SK-N-SH treated with all-trans-retinoic acid at 6 μM for 48 hours (cell line): ENCODE data around the gene KIF21A.
A peak's percentile ranks its signal among the peaks of the same experiment; 100 is the strongest.

Experiments used
- ATAC-seq: fragments of 200-7000 bp; cut with Tn5 transposase; 3 replicates; pipeline ENCODE4 v1.9.1; 2020; ENCODE audit warnings: mild to moderate bottlenecking, moderate library complexity
- ARNTL ChIP-seq: fragments of 450-650 bp; formaldehyde crosslinking; IDR thresholded peaks from 2 replicates; pipeline ENCODE4 v1.5.0; 2020; ENCODE audit warnings: low read depth, mild to moderate bottlenecking, moderate library complexity, borderline replicate concordance
- CSDC2 ChIP-seq: fragments of 250-450 bp; sonication (Bioruptor Pico); IDR thresholded peaks from 2 replicates; pipeline ENCODE4 v1.5.0; 2020; ENCODE audit warnings: mild to moderate bottlenecking, moderate library complexity
- ESRRG ChIP-seq: fragments of 250-450 bp; sonication (Bioruptor Pico); IDR thresholded peaks from 2 replicates; pipeline ENCODE4 v1.6.1; 2021; ENCODE audit warnings: mild to moderate bottlenecking
- GLIS3 ChIP-seq: fragments of 250-450 bp; sonication (Bioruptor Pico); IDR thresholded peaks from 2 replicates; pipeline ENCODE4 v1.5.0; 2020; ENCODE audit warnings: mild to moderate bottlenecking, moderate library complexity
- ISL1 ChIP-seq: fragments of 250-450 bp; sonication (Bioruptor Pico); IDR thresholded peaks from 2 replicates; pipeline ENCODE4 v2.1.2; 2022; ENCODE audit warnings: mild to moderate bottlenecking, moderate library complexity
- OSR1 ChIP-seq: fragments of 250-450 bp; sonication (Bioruptor Pico); IDR thresholded peaks from 2 replicates; pipeline ENCODE4 v1.8.0; 2022; ENCODE audit warnings: moderate library complexity, mild to moderate bottlenecking, inconsistent platforms
- PPARA ChIP-seq: fragments of 250-450 bp; sonication (Bioruptor Pico); IDR thresholded peaks from 2 replicates; pipeline ENCODE4 v1.5.0; 2020; ENCODE audit warnings: mild to moderate bottlenecking, borderline replicate concordance
- RARB ChIP-seq: fragments of 250-450 bp; sonication (Bioruptor Pico); IDR thresholded peaks from 2 replicates; pipeline ENCODE4 v1.8.0; 2021; ENCODE audit warnings: mild to moderate bottlenecking, moderate library complexity
- SNAI2 ChIP-seq: fragments of 250-450 bp; sonication (Bioruptor Pico); IDR thresholded peaks from 2 replicates; pipeline ENCODE4 v1.5.0; 2020; ENCODE audit warnings: mild to moderate bottlenecking, moderate library complexity
- TCF4 ChIP-seq: fragments of 250-450 bp; sonication (Bioruptor Pico); IDR thresholded peaks from 2 replicates; pipeline ENCODE4 v1.8.0; 2021; ENCODE audit warnings: mild to moderate bottlenecking, moderate library complexity, borderline replicate concordance
- TOX ChIP-seq: fragments of 250-450 bp; sonication (Bioruptor Pico); IDR thresholded peaks from 2 replicates; pipeline ENCODE4 v1.8.0; 2021; ENCODE audit warnings: mild to moderate bottlenecking, moderate library complexity, borderline replicate concordance
- ZC3H10 ChIP-seq: fragments of 250-450 bp; sonication (Bioruptor Pico); IDR thresholded peaks from 2 replicates; pipeline ENCODE4 v1.5.1; 2021; ENCODE audit warnings: mild to moderate bottlenecking, moderate library complexity
- ZFP3 ChIP-seq: fragments of 250-450 bp; sonication (Bioruptor Pico); IDR thresholded peaks from 2 replicates; pipeline ENCODE4 v1.5.0; 2020; ENCODE audit warnings: mild to moderate bottlenecking, moderate library complexity
- ZFP30 ChIP-seq: fragments of 450-650 bp; formaldehyde crosslinking; IDR thresholded peaks from 2 replicates; pipeline ENCODE4 v1.5.0; 2022; ENCODE audit warnings: mild to moderate bottlenecking, moderate library complexity
- ZNF565 ChIP-seq: fragments of 450-650 bp; formaldehyde crosslinking; conservative IDR thresholded peaks from 2 replicates; pipeline ENCODE4 v1.5.0; 2020; ENCODE audit warnings: low read depth, mild to moderate bottlenecking, moderate library complexity
- ZNF70 ChIP-seq: fragments of 450-650 bp; formaldehyde crosslinking; IDR thresholded peaks from 2 replicates; pipeline ENCODE4 v1.5.0; 2020; ENCODE audit warnings: mild to moderate bottlenecking, moderate library complexity
- ZNF8 ChIP-seq: fragments of 450-650 bp; formaldehyde crosslinking; IDR thresholded peaks from 2 replicates; pipeline ENCODE4 v1.5.0; 2020; ENCODE audit warnings: mild to moderate bottlenecking, moderate library complexity
- TF ChIP-seq, protein P1 (sequence below): fragments of 250-450 bp; sonication (Bioruptor Pico); IDR thresholded peaks from 2 replicates; pipeline ENCODE4 v1.8.0; 2021; ENCODE audit warnings: low read depth, mild to moderate bottlenecking, moderate library complexity, borderline replicate concordance
- TF ChIP-seq, protein P2 (sequence below): fragments of 250-450 bp; sonication (Bioruptor Pico); IDR thresholded peaks from 2 replicates; pipeline ENCODE4 v1.8.0; 2020; ENCODE audit warnings: mild to moderate bottlenecking, moderate library complexity, borderline replicate concordance
- TF ChIP-seq, protein P3 (sequence below): fragments of 250-450 bp; sonication (Bioruptor Pico); IDR thresholded peaks from 2 replicates; pipeline ENCODE4 v1.5.1; 2020; ENCODE audit warnings: low read depth, mild to moderate bottlenecking, moderate library complexity
- TF ChIP-seq, protein P4 (sequence below): fragments of 250-450 bp; sonication (Bioruptor Pico); IDR thresholded peaks from 2 replicates; pipeline ENCODE4 v1.5.1; 2021; ENCODE audit warnings: mild to moderate bottlenecking, moderate library complexity

Gene KIF21A

DNA sequence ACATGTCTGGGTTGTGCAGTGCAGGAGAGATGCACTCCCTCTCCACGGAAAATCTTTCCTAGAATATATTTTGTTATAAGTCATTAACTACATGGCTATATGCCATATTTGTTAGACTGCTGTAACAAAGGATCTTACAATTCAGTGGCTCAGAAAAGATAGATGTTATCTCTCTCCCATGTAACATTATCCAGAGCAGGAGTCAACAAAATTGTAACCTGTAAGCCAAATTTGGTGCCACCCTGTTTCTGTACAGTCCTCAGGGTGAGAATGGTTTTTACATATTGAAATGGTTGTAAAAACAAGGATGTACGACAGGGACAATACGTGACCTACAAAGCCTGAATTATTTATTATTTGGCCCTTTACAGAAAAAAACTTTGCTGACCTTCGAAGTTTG, 155.5 kb downstream of the KIF21A start (continued):
- TF ChIP-seq GLIS3 (CRISPR knock-in tag), result no peak; the same call in 1 of the 2 replicates
- TF ChIP-seq, all 23 proteins: peak for 0

DNA sequence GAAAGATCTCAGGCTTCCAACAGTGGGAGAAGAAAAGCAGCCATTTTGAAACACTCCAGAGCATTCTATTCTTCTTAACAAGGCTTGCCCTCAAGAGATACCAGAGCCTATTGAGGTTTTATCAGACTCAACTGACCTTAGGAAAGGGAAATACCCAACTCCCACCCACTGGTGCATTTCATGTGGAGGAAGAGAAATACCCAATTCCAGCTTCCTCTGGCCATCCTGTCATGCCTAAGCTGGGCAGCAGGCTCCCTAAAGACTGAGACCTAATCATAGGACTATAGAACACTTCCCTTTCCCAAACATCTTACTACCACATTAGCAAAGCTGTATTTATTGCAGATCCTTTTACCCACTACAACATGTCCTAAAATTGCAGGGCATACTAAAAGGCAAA, 164.5 kb downstream of the KIF21A start:
- ATAC-seq, result no peak
- TF ChIP-seq ARNTL (CRISPR knock-in tag) (no peak), CSDC2 (CRISPR knock-in tag) (no peak), ZFP30 (CRISPR knock-in tag) (no peak), OSR1 (CRISPR knock-in tag) (no peak), ZNF8 (CRISPR knock-in tag) (no peak), SNAI2 (no peak), RARB (CRISPR knock-in tag) (no peak), GLIS3 (CRISPR knock-in tag) (no peak), ESRRG (CRISPR knock-in tag) (no peak)
- TF ChIP-seq, all 23 proteins: peak for 0

DNA sequence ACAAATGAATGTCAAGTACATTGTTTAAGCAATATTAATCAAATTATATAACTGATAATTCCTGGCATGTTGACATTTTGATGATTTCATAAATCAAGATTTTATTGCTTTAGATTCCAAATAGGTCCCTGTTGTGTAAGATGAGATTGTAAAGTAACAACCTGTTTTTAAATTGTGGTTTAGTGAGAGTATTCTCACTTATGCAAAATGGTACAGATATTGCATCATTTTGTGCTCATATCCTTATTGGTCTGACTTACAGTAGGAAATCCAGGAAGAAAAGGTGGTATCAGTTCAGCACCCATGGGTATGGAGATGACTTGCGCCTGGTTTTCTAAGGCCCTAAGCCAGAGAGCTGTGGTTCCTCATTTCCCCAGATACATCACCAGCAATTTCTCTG, 165.5 kb downstream of the KIF21A start:
- no peak for ATAC-seq
- TF ChIP-seq, protein P1, sequence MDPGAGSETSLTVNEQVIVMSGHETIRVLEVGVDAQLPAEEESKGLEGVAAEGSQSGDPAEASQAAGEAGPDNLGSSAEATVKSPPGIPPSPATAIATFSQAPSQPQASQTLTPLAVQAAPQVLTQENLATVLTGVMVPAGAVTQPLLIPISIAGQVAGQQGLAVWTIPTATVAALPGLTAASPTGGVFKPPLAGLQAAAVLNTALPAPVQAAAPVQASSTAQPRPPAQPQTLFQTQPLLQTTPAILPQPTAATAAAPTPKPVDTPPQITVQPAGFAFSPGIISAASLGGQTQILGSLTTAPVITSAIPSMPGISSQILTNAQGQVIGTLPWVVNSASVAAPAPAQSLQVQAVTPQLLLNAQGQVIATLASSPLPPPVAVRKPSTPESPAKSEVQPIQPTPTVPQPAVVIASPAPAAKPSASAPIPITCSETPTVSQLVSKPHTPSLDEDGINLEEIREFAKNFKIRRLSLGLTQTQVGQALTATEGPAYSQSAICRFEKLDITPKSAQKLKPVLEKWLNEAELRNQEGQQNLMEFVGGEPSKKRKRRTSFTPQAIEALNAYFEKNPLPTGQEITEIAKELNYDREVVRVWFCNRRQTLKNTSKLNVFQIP, result no peak
- no peak for TF ChIP-seq GLIS3 (CRISPR knock-in tag)
- TF ChIP-seq, protein P2, sequence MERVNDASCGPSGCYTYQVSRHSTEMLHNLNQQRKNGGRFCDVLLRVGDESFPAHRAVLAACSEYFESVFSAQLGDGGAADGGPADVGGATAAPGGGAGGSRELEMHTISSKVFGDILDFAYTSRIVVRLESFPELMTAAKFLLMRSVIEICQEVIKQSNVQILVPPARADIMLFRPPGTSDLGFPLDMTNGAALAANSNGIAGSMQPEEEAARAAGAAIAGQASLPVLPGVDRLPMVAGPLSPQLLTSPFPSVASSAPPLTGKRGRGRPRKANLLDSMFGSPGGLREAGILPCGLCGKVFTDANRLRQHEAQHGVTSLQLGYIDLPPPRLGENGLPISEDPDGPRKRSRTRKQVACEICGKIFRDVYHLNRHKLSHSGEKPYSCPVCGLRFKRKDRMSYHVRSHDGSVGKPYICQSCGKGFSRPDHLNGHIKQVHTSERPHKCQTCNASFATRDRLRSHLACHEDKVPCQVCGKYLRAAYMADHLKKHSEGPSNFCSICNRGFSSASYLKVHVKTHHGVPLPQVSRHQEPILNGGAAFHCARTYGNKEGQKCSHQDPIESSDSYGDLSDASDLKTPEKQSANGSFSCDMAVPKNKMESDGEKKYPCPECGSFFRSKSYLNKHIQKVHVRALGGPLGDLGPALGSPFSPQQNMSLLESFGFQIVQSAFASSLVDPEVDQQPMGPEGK, result no peak
- TF ChIP-seq OSR1 (CRISPR knock-in tag), result no peak
- TF ChIP-seq CSDC2 (CRISPR knock-in tag), result no peak

DNA sequence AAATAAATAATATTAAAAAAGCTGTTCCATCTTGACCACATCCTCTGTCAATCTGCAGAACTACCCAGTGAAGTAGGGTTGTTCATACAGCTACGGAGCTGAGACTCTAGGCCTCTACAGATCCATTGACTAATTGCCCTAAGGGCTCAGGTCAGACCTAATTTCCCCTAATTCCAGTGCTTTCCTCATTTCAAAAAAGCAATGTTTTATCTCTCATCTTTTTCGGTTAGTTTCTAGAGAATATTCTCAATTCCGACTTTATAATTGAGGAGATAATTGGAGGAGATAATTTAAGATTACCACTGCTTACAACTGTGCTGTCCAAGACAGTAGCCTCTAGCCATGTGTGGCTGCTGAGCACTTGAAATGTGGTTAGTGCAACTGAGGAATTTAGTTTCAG, 167.1 kb downstream of the KIF21A start:
- no peak for ATAC-seq
- TF ChIP-seq ARNTL (CRISPR knock-in tag), result no peak
- no peak for TF ChIP-seq RARB (CRISPR knock-in tag)
- TF ChIP-seq ESRRG (CRISPR knock-in tag), result no peak
- TF ChIP-seq TCF4, result no peak
- TF ChIP-seq ZC3H10, result no peak

DNA sequence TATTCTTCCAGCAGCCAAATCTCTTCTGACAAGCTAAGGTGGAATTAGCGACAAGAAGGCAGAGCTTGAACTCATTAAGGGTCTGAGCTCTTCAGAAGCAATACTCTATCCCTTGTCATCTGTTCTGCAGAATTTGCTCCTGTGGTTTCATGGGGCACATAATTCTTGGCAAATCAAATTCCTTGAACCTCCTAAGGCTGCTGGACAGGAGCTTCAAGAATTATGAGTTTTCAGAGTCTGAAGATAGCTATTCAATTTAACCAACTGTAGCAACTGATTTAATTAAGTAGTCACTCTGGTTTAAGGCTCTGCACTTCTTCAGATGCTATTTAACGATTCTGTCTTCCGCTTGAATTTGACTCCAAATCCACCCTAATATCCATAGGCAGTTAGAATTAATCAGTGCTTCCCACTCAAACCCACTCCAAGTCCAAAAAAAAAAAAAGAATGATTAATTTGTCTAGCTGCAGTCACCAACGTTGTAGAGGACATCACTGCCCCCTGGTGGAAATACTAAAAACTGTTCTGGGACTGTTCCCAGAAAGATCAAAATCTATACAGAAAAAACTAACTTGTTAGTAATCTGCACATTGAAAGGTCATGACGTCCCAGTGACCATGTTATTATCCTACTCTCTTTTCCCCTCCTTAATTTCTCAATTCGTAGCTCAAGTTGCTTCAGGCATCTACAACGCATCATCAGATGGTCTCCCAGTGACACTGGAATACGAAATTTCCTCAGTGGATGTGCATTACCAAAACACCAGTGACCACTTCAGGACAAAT, 169.9 kb downstream of the KIF21A start:
- TF ChIP-seq OSR1 (CRISPR knock-in tag), result no peak
- TF ChIP-seq ESRRG (CRISPR knock-in tag), result no peak
- TF ChIP-seq RARB (CRISPR knock-in tag), result no peak
- peak; percentile 61; the same call in 1 of the 2 replicates for TF ChIP-seq ZFP3 (CRISPR knock-in tag)
- peak; percentile 88 for TF ChIP-seq ISL1 (CRISPR knock-in tag)
- TF ChIP-seq TCF4, result no peak
- TF ChIP-seq ZC3H10, result no peak
- no peak for TF ChIP-seq ZNF565 (CRISPR knock-in tag)
- TF ChIP-seq, protein P3, sequence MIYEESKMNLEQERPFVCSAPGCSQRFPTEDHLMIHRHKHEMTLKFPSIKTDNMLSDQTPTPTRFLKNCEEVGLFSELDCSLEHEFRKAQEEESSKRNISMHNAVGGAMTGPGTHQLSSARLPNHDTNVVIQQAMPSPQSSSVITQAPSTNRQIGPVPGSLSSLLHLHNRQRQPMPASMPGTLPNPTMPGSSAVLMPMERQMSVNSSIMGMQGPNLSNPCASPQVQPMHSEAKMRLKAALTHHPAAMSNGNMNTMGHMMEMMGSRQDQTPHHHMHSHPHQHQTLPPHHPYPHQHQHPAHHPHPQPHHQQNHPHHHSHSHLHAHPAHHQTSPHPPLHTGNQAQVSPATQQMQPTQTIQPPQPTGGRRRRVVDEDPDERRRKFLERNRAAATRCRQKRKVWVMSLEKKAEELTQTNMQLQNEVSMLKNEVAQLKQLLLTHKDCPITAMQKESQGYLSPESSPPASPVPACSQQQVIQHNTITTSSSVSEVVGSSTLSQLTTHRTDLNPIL, result no peak
- no peak for TF ChIP-seq ARNTL (CRISPR knock-in tag)
- 0 out of 2 replicates have a peak, but pooled peaks have one; percentile 24 for TF ChIP-seq ZNF8 (CRISPR knock-in tag)
- TF ChIP-seq PPARA (CRISPR knock-in tag), result no peak
- TF ChIP-seq, protein P2, result peak; percentile 32; the same call in 1 of the 2 replicates
- TF ChIP-seq CSDC2 (CRISPR knock-in tag), result peak; percentile 44; the same call in 1 of the 2 replicates
- peak; percentile 79; the same call in 1 of the 2 replicates for TF ChIP-seq GLIS3 (CRISPR knock-in tag)
- TF ChIP-seq, protein P4, sequence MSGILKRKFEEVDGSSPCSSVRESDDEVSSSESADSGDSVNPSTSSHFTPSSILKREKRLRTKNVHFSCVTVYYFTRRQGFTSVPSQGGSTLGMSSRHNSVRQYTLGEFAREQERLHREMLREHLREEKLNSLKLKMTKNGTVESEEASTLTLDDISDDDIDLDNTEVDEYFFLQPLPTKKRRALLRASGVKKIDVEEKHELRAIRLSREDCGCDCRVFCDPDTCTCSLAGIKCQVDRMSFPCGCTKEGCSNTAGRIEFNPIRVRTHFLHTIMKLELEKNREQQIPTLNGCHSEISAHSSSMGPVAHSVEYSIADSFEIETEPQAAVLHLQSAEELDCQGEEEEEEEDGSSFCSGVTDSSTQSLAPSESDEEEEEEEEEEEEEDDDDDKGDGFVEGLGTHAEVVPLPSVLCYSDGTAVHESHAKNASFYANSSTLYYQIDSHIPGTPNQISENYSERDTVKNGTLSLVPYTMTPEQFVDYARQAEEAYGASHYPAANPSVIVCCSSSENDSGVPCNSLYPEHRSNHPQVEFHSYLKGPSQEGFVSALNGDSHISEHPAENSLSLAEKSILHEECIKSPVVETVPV (CRISPR knock-in tag), result peak; percentile 53; the same call in 1 of the 2 replicates
- no peak for TF ChIP-seq TOX (CRISPR knock-in tag)
- no peak for TF ChIP-seq ZFP30 (CRISPR knock-in tag)
- TF ChIP-seq SNAI2, result peak; percentile 78; the same call in 1 of the 2 replicates
- no peak for TF ChIP-seq ZNF70
- TF ChIP-seq, protein P1, result no peak
- ATAC-seq, result peak; percentile 70
